OCI-LY7 (cell line): ENCODE results near the gene MRPS16. TPM values are rescaled to one million over a fixed set of nuclear protein-coding genes. Genes with fewer than 3 reads are reported as not detected.

Source experiments
- BruUV-seq: library from RNA; stranded (reverse); fragments of 400-500 nt; replicated peaks from 2 replicates; lab custom pipeline; 2021; lab: Mats Ljungman, UMichigan
- CTCF ChIA-PET: fragments of 300-600 bp; sonication (Branson Sonifier 250); formaldehyde crosslinking; loops from one replicate; lab custom pipeline; 2022; ENCODE audit warnings: antibody characterized with exemption; ENCODE audit not compliant: unreplicated experiment; lab: Charles Lee
- POLR2A ChIA-PET: fragments of 300-600 bp; sonication (Branson Sonifier 250); formaldehyde crosslinking; loops from one replicate; lab custom pipeline; 2022; ENCODE audit warnings: antibody characterized with exemption; lab: Charles Lee
- DNase-seq: peaks from one replicate; pipeline ENCODE4 v3.0.0-alpha.2; 2015; ENCODE audit warnings: low spot score
- H2AFZ ChIP-seq: fragments of 200-600 bp; sonication (generic), shearing (Covaris generic); 2 replicates; pipeline ENCODE4 v1.6.1; 2014; ENCODE audit warnings: mild to moderate bottlenecking, antibody characterized with exemption, low read length, moderate library complexity
- H3K27ac ChIP-seq: fragments of 200-600 bp; sonication (generic); 2 replicates; pipeline ENCODE4 v1.5.1; 2014; ENCODE audit warnings: mixed run types, low read depth, mild to moderate bottlenecking, moderate library complexity, low read length, inconsistent platforms; ENCODE audit not compliant: poor library complexity, severe bottlenecking
- H3K36me3 ChIP-seq: fragments of 200-600 bp; sonication (generic); 2 replicates; pipeline ENCODE4 v1.6.1; 2014; ENCODE audit warnings: mild to moderate bottlenecking, antibody characterized with exemption, low read length, moderate library complexity, mixed read lengths; ENCODE audit not compliant: insufficient read depth
- H3K4me1 ChIP-seq: fragments of 200-600 bp; sonication (generic); 2 replicates; pipeline ENCODE4 v1.5.1; 2014; ENCODE audit warnings: mild to moderate bottlenecking, low read length; ENCODE audit not compliant: insufficient read depth, poor library complexity, severe bottlenecking
- H3K4me2 ChIP-seq: fragments of 200-600 bp; sonication (generic); 2 replicates; pipeline ENCODE4 v1.6.1; 2014; ENCODE audit warnings: mild to moderate bottlenecking, low read length
- H3K4me3 ChIP-seq: fragments of 200-600 bp; sonication (generic); 2 replicates; pipeline ENCODE4 v1.5.1; 2014; ENCODE audit warnings: mild to moderate bottlenecking, low read depth, low read length; ENCODE audit not compliant: poor library complexity, severe bottlenecking
- H3K79me2 ChIP-seq: fragments of 200-600 bp; sonication (generic); 2 replicates; pipeline ENCODE4 v1.6.1; 2016; ENCODE audit warnings: low read depth, mild to moderate bottlenecking, low read length, moderate library complexity, mixed read lengths; ENCODE audit not compliant: insufficient read depth
- H3K9me2 ChIP-seq: fragments of 200-600 bp; sonication (generic); 2 replicates; pipeline ENCODE4 v1.6.1; 2016; ENCODE audit warnings: mild to moderate bottlenecking, low read length, mixed read lengths; ENCODE audit not compliant: insufficient read depth
- H3K9me3 ChIP-seq: fragments of 200-600 bp; sonication (generic); 2 replicates; pipeline ENCODE4 v1.6.1; 2014; ENCODE audit warnings: mild to moderate bottlenecking, mixed run types, low read length, mixed read lengths
- H4K20me1 ChIP-seq: fragments of 200-600 bp; sonication (generic); 2 replicates; pipeline ENCODE4 v1.6.1; 2014; ENCODE audit warnings: mild to moderate bottlenecking, antibody characterized with exemption, low read length, moderate library complexity, mixed read lengths; ENCODE audit not compliant: insufficient read depth
- EZH2phosphoT487 ChIP-seq: fragments of 200-600 bp; sonication (generic); IDR thresholded peaks from 2 replicates; pipeline ENCODE4 v1.6.1; 2018; ENCODE audit warnings: low read depth, borderline replicate concordance, mild to moderate bottlenecking, mixed run types, antibody characterized with exemption, low read length, moderate library complexity, mixed read lengths
- intact Hi-C: fragments of 100-400 bp; cut with micrococcal nuclease; formaldehyde crosslinking; loops from one replicate; pipeline ENCODE4 v1.10.0; 2022; ENCODE audit not compliant: unreplicated experiment
- total RNA-seq, 2 experiments: library from RNA; depleted of rRNA in 1 of 2; stranded (reverse); fragments of >200 nt in 1 of 2; shearing (Covaris generic) in 1 of 2; gene quantifications; 2 replicates each; pipeline ENCODE4 v1.2.3, GENCODE V29; 2014 to 2022
- TF ChIP-seq, protein P1 (sequence below): fragments of 200-600 bp; sonication (generic); conservative IDR thresholded peaks from 2 replicates; pipeline ENCODE4 v1.5.1; 2014; ENCODE audit warnings: mild to moderate bottlenecking, antibody characterized with exemption, low read length, moderate library complexity, mixed read lengths

MRPS16 gene
- total RNA-seq, 2 experiments from 2014 or later = 81.6 to 135 TPM

DNA sequence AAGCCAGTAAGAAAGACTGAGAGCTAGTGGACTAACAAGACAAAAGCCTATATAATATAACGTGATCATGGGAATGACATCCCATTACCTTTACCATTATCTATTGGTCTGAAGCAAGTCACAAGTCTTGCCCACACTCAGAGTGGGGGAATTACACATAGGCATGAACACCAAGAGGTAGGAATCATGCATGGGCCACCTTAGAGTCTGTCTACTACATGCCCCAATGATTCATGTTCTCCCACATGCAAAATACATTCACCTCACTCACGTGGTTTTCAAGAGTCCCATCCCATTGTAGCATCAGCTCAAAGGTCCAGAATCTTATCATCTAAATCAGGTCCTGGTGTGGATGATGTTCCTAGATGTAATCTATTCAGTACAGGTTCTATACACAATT, 34.8 kb downstream of the MRPS16 start:
- no peak overlapping the region for H3K27ac ChIP-seq

DNA sequence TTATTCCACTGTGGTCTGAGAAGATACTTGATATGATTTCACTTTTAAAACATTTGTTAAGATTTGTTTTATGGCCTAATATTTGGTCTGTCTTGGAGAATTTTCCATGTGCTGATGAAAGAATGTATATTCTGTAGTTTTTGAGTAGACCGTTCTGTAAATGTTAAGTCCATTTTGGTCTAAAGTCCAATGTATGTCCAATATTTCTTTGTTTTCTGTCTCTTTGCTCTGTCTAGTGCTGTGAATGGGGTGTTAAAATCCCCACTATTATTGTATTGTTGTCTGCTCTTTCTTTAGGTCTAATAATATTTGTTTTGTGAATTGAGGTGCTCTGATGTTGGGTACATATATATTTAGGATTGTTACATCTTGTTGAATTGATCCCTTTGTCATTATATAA, 36.7 kb downstream of the MRPS16 start:
- TF ChIP-seq EZH2phosphoT487 = no peak
- TF ChIP-seq, protein P1, sequence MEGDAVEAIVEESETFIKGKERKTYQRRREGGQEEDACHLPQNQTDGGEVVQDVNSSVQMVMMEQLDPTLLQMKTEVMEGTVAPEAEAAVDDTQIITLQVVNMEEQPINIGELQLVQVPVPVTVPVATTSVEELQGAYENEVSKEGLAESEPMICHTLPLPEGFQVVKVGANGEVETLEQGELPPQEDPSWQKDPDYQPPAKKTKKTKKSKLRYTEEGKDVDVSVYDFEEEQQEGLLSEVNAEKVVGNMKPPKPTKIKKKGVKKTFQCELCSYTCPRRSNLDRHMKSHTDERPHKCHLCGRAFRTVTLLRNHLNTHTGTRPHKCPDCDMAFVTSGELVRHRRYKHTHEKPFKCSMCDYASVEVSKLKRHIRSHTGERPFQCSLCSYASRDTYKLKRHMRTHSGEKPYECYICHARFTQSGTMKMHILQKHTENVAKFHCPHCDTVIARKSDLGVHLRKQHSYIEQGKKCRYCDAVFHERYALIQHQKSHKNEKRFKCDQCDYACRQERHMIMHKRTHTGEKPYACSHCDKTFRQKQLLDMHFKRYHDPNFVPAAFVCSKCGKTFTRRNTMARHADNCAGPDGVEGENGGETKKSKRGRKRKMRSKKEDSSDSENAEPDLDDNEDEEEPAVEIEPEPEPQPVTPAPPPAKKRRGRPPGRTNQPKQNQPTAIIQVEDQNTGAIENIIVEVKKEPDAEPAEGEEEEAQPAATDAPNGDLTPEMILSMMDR = no peak
- no peak overlapping the region for H3K27ac ChIP-seq
- H2AFZ ChIP-seq = no peak overlapping the region
- no peak for DNase-seq
- no peak overlapping the region for H3K4me2 ChIP-seq
- no peaks in the 10 kb centered on the region for H3K4me1 ChIP-seq
- no peaks in the 10 kb centered on the region for H3K9me3 ChIP-seq
- no peak overlapping the region for H3K4me3 ChIP-seq
- ChIA-PET CTCF (no interaction called here), POLR2A (no interaction called here)
- no peaks in the 10 kb centered on the region for H3K79me2 ChIP-seq
- no TSS peak for BruUV-seq
- no peaks in the 10 kb centered on the region for H3K9me2 ChIP-seq
- peaks cover 13% of the 10 kb centered on the region for H3K36me3 ChIP-seq
- no peaks in the 10 kb centered on the region for H4K20me1 ChIP-seq
- intact Hi-C loops = no loop called here

More for the DNA sequence above, 34.8 kb downstream of the MRPS16 start:
- Histone ChIP-seq H3K79me2 (no peaks in the 10 kb centered on the region), H3K9me3 (no peaks in the 10 kb centered on the region), H3K4me1 (no peaks in the 10 kb centered on the region), H4K20me1 (no peaks in the 10 kb centered on the region), H3K36me3 (peaks cover 13% of the 10 kb centered on the region), H3K4me2 (no peak overlapping the region), H3K9me2 (no peaks in the 10 kb centered on the region), H2AFZ (no peak overlapping the region), H3K4me3 (no peak overlapping the region)
- no peak for DNase-seq
- POLR2A ChIA-PET = no interaction called here
- no TSS peak for BruUV-seq
- CTCF ChIA-PET = no interaction called here
- intact Hi-C loops = no loop called here
- TF ChIP-seq, protein P1 = no peak
- TF ChIP-seq EZH2phosphoT487 = no peak

DNA sequence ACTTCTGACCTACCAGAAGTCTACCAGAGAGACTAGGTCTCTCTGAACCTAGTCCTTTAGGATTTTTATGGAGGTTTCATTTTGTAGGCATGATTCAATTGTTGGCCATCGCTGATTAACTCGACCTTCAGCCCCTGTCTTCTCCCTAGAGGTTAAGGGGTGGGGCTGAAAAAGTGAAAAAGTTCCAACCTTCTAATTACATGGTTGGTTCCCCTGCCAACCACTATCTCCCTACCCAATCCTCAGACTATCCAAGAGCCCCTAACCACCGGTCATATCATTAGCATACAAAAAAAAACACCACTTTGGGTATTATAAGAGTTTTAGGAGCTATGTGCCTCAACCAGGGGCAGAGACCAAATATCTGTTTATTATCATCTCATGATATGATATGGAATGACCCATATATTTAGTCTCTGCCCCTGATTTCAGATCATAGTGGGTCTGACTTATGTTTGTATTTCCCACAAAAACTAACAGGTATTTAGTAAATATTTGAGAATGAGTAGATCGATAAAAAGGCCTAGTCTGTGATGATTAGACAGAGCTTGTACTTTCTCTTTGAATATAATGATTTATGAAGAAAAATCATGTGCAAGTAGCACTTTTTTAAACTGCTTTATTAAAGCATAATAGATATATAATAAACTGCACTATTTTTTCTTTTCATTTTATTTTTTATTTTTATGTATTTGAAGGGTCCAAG, 41.2 kb downstream of the MRPS16 start:
- H4K20me1 ChIP-seq = no peaks in the 10 kb centered on the region
- CTCF ChIA-PET = no interaction called here
- intact Hi-C loops = no loop called here
- POLR2A ChIA-PET = interaction anchor here (0.7 kb wide), 1 partner anchor 88 kb away, joined by 3 read pairs; no protein-coding TSS in a partner anchor
- H3K27ac ChIP-seq = no peak overlapping the region
- H3K79me2 ChIP-seq = no peaks in the 10 kb centered on the region
- no peak for TF ChIP-seq EZH2phosphoT487
- TF ChIP-seq, protein P1 = no peak
- no peak overlapping the region for H3K4me3 ChIP-seq
- no peak overlapping the region for H3K4me2 ChIP-seq
- no TSS peak for BruUV-seq
- no peaks in the 10 kb centered on the region for H3K9me3 ChIP-seq
- H3K36me3 ChIP-seq = no peaks in the 10 kb centered on the region
- no peak overlapping the region for H2AFZ ChIP-seq
- no peaks in the 10 kb centered on the region for H3K4me1 ChIP-seq
- H3K9me2 ChIP-seq = no peaks in the 10 kb centered on the region
- no peak for DNase-seq
